Stomach (tissue), 4 donors: Measurements from ENCODE around the gene LIME1.

Experiments
- POLR2A ChIP-seq, 4 donors: fragments of 450-650 bp; IDR thresholded peaks; one replicate each; pipeline ENCODE4 v1.6.1; 2016; ENCODE audit warnings: antibody characterized with exemption in 4 of 4, control low read depth in 2 of 4, mild to moderate bottlenecking in 1 of 4, moderate library complexity in 1 of 4
- POLR2AphosphoS5 ChIP-seq, 3 donors: sonication (generic); formaldehyde crosslinking; IDR thresholded peaks; one replicate each; pipeline ENCODE4 v1.6.1; 2016; ENCODE audit warnings: antibody characterized with exemption in 3 of 3
- TF ChIP-seq, protein P1 (sequence below), 7 experiments: fragments of 450-650 bp in 4 of 7; fragments of 200-600 bp in 3 of 7; sonication (generic) in 3 of 7; IDR thresholded peaks; one replicate each; pipeline ENCODE4 v1.5.1; 2016 to 2019; ENCODE audit warnings: antibody characterized with exemption in 7 of 7, control low read depth in 2 of 7, mild to moderate bottlenecking in 1 of 7

DNA sequence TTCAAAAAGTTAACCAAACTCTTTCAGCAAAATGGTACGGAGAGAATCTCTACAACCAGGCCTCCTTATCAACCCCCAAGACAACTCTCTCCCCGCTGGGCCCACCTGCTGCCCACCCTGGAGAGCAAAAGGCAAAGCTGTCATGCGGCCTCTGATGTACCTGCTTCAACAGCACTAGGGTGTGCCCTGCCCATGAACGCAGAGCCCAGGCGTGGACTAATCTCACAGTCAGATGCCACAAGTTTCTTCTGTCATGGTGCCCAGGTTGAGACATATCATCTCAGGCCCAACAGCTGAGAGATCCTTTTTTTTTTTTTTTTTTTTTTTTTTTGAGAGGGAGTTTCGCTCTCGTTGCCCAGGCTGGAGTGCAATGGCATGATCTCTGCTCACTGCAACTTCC is 29.4 kb downstream of the LIME1 start:
- TF ChIP-seq, protein P1, sequence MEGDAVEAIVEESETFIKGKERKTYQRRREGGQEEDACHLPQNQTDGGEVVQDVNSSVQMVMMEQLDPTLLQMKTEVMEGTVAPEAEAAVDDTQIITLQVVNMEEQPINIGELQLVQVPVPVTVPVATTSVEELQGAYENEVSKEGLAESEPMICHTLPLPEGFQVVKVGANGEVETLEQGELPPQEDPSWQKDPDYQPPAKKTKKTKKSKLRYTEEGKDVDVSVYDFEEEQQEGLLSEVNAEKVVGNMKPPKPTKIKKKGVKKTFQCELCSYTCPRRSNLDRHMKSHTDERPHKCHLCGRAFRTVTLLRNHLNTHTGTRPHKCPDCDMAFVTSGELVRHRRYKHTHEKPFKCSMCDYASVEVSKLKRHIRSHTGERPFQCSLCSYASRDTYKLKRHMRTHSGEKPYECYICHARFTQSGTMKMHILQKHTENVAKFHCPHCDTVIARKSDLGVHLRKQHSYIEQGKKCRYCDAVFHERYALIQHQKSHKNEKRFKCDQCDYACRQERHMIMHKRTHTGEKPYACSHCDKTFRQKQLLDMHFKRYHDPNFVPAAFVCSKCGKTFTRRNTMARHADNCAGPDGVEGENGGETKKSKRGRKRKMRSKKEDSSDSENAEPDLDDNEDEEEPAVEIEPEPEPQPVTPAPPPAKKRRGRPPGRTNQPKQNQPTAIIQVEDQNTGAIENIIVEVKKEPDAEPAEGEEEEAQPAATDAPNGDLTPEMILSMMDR (IDR thresholded peaks at IDR 0.05) = no peak
- no peak for TF ChIP-seq POLR2A (IDR thresholded peaks at IDR 0.05)
- no peak for TF ChIP-seq POLR2AphosphoS5 (IDR thresholded peaks at IDR 0.05)
